GM19324 (cell line): ENCODE data around the gene SCAP.

Experiments
- ATAC-seq: cut with Tn5 transposase; IDR thresholded peaks from one replicate; pipeline ENCODE4 v1.9.1; 2021; ENCODE audit warnings: mild to moderate bottlenecking, moderate library complexity; ENCODE audit not compliant: unreplicated experiment, low FRiP score

SCAP gene

DNA sequence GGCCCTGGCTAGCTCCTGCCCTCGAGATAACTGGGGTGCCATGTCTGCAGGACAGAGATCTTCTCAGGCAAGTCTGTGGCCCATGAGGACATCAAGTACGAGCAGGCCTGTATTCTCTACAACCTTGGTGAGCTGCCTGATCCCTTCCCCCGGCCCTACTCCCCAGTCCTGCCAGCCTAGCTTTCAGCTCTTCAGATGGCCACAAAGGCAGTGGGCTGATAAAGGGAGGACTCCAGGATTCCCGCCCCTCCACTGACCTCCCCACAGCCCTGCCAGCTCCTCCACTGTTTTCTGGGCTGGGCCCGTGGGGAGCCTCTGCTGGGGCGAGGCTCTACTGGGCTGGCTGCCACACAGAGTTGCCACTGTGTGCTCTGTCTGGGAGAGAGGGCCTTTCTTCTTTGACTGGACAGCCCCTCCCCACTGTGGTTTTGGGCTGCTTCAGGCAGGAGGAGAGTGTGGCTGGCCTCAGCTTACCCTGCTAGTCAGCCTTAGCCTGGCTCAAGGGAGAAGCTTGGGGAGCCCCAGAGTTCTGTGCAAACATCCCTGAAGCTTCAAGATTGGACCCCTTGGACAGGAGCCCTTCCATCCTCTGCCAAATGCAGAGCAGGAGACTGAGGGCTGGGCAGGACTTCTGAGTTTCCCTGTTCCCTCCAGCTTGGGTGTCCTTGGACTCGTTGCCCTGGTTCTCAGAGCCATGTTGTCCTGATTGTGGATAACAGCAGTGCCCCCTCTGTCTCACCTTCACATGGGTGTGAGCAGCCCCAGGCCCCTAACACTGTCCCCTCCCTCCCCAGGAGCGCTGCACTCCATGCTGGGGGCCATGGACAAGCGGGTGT, 70.6 kb downstream of the SCAP start:
- no peak for ATAC-seq

DNA sequence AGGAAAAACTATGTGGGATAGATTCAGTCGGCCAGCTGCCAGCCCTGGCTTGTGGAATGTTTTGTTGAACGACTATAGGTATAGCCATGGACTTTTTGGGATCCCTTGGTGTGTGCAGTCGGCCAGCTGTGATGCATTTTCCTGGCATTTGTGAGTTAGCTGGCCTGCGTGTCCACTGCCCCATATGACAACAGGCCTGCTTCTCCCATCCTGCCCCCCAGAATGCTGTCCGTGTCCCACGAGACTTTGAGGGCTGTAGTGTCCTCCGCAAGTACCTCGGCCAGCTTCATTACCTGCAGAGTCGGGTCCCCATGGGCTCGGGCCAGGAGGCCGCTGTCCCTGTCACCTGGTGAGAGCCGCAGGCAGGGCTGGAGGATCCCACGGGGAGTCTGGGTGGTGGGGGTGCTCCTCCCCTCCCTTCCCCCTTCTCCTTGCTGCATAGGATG, 71.3 kb downstream of the SCAP start:
- no peak for ATAC-seq

DNA sequence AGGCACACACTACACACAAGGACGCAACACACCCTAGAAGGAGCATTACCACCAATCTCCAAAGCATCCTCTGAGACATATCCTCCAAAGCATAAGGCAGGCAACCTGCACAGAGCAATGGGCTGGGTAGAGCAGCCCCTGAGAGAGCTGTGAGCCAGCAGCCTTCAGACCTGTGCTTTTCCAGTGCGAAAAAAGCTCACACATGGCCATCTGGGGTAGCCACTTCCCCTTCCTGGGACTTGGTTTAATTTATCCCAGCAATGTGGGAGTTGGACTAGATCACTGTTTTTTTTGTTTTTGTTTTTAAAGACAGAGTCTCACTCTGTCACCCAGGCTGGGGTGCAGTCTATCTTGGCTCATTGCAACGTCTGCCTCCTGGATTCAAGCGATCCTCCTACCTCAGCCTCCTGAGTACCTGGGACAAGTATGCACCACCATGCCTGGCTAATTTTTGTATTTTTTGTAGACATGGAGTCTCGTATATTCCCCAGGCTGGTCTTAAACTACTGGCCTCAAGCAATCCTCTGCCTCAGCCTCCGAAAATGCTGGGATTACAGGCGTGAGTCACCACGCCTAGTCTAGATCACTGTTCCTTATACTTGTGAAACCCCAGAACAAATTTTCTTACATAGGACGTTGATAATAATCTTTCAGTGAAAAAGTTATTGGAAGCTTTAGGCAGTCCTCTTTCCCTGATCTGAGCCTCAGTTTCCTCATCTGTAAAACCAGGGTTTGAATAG, 76.0 kb downstream of the SCAP start:
- no peak for ATAC-seq

DNA sequence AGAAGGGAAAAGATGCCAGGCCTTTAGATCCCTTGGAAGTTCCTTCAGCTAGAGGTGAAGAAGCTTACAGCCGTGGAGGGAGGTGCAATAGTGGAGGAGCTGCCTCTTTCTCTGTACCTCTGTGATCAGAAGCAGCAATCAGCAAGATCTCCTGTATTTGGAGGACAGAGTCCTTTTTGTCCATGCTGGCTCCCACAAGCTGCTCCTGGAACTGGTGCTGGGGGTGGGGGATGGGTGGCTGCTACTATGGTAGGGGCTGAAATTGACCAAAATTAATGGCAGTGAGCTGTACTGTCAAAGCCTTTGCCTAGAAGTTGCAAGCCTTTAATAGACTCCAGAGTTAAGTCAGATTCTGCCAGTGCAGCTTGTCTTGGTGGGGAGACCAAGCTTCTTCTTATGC, 76.7 kb downstream of the SCAP start:
- ATAC-seq = no peak

DNA sequence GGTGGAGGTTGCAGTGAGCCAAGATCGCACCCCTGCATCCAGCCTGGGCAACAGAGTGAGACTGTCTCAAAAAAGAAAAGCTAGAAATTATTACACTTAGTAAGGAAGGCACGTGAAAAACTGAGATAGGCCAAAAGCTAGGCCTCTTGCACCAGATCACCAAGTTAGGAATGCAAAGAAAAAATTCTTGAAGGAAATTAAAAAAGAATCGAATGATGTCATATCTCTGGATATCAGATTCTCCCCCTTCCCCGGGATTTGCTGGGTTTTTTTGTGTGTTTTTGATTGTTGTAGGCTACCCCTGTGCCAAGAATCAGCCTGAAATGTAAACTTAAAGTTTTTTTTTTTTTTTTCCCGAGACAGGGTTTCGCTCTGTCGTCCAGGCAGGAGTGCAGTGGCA, 77.5 kb downstream of the SCAP start:
- no peak for ATAC-seq

DNA sequence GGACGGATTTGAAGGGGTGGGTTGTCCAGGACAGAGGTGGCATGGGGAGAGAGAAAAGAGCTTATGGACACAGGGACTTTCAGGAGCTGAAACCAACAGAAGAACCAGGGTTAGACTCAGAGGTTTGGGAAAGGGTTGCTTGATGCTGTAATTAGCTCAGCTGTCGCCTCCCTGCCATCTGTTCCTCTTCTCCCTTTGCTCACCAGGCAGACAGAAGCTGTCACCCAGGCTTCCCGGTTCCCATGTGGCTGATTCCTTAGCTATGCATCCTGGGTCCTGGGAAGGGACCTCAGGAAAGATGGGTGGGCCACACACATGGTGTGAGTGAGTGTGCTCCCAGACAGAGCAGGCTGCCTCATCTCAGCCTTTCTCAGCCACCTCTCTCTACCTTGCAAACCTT, 80.9 kb downstream of the SCAP start:
- no peak for ATAC-seq

DNA sequence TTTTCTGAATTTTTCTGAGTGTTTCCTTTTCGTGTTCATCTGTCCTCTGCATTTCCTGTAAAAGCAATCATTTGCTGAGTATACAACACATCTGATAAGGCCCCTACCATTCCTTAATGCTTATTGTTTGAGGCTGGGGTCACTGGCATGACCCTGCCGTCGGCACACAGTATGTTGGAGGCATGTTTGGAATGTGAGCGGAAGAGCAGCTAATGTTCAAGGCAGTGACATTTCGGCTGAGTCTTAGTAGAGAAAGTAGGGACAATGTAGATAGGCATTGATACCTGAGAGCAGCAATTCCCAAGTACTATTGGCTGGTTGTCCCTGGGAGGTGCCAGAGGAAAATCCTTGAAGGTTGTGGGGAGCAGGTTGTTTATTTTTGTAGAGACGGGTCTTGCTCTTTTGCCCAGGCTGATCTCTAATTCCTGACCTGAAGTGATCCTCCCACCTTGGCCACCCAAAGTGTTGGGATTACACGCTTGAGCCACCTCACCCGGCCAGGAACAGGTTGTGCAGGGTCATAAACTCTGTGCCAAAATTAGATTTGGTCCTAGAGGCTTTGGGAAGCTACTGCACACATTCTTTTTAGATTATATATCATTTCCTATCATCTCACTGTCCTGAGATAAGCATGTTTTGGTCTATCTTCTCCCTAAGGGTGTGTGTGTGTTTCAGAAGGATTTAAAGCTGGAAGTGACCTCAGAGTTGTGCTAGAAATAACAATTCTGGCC, 81.4 kb downstream of the SCAP start:
- no peak for ATAC-seq

DNA sequence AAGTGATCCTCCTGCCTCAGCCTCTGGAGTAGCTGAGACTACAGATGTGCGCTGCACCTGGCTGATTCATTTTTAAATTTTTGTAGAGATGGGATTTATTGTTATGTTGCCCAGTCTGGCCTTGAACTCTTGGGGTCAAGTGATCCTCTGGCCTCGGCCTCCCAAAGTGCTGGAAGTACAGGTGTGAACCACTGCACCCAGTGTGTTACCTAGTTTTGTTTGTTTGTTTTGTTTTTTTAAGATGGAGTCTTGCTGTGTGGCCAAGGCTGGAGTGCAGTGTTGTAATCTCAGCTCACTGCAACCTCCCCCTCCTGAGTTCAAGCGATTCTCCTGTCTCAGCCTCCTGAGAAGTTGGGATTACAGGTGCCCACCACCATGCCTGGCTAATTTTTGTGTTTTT, 82.8 kb downstream of the SCAP start:
- no peak for ATAC-seq

DNA sequence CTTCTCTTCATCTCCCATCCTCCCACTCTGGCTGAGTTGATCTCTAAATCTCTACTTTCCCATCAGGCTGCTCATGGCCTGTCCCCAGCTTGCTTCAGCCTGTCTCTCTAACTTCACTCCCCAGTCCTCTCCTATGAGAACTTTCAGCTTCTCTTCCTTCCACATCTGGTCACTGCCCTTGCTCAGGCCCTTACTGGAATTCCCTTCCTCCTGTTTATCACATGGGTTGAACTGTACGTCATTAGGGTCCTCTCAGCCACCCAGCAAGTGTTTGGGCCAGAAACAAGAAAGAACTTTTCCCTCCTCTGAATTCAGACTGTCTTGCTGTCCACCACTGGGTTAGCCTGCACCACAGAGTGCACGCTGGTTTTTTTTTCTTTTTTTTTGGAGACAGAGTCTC, 89.9 kb downstream of the SCAP start:
- no peak for ATAC-seq

DNA sequence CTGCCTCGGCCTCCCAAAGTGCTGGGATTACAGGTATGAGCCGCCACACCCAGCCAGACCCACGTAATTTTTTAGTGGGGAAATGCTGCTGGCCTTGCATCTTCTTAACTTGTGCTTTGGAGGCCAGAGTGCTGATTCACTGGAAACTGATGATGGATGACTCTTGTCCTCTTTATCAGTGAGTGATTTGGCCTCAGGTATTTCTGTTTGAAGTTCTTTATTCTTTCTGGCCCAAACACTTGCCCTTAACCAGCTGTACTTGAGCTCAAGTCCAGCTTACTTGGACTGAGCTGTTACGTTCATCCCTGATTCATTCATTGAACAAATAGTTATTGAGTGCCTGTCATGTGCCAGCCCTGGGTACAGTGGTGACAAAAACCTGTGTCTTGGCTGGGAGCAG, 90.7 kb downstream of the SCAP start:
- no peak for ATAC-seq

DNA sequence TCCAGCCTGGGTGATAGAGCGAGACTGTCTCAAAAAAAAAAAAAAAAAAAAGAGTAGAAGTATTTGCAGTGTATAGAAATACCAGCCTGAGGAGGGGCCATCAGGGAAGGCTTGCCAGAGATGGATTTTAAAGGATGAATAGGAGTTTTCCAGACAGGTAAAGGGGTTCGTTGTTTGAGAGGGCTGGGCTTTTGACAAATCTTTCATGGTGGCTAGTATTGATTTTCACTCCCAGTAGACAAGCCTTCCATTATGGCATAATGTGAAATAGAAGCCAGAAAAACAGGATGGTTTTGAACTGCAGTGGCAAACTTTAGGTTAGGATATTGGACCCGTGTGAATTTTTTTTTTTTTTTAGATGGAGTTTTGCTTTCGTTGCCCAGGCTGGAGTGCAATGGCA, 91.3 kb downstream of the SCAP start:
- ATAC-seq = no peak

DNA sequence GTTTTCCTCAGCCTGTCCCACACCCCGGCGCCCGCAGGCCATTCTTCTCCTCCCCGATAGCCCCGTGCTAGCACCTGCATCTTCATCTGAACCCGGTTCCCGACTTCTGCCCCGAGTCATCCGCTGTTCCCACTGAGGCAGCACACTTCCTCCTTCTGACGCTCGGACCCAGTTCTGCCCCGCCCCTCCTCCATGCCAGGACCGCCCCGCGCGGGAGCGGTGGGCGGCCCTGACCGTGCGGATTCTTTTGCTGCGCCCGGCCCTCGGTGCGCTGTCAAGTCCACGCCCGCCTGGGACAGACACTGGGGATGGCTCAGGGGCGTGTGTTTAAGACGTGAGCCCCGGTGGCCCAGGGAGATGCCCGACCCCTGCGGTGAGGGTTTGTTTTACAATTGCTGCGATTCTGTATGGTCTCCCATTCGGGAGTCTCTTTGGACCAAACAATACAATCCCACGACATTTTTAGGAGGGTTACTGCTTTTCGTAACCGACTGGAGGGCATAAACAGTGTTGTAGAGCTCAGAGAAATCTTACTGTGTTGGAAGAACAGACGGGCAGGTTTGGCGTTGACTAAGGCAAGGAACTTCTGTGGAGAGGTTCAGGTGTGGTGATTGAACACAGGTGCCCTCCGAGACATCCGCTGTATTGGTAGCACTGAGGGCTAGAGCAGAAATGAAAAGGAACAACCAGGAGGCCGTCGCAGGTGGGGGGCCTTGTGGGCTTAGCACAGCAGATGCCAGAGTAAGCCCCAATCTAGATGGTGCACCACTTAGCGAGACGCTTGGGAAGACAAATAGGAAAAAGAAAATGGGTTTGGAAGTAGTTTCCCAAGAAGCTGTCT, 94.2 kb downstream of the SCAP start:
- peak; percentile 62 for ATAC-seq

DNA sequence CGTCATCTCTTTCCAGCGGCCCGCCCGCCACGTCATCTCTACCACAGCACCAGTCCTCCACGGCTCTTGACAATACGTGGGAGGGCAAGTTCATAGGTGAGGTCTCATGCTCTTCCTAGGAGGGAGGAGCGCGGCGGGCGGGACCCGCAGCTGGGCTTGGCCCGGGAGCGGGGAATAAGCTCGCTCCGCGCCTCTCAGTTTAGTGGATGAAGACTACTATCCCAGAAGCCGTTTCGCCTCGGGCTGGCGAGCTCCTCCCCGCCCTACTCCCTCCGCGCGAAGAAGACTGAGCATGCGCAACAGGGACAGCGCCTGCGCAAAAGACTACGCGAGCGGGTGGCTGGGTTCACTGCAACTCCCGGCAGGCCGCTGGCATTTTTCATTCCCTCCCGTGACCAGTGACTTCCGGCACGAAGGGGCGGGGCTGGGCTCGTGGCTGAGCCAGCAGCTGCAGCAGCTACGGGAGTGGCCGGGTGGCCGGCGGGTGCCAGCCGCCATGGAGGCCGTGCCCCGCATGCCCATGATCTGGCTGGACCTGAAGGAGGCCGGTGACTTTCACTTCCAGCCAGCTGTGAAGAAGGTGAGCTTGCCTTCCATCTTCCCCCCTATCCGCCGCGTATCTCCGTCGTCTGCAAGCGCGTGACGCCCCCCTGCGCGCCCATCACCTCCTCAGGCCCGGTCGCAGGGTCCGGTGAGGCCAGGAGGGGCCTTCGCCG, 95.0 kb downstream of the SCAP start, which contains the start of gene PTPN23:
Gene PTPN23, plus strand, starts transcription at position 421 of the 716 bp plus-strand sequence. Its CDS starts 76 bp downstream, at position 497.
- peak; percentile 88 for ATAC-seq

DNA sequence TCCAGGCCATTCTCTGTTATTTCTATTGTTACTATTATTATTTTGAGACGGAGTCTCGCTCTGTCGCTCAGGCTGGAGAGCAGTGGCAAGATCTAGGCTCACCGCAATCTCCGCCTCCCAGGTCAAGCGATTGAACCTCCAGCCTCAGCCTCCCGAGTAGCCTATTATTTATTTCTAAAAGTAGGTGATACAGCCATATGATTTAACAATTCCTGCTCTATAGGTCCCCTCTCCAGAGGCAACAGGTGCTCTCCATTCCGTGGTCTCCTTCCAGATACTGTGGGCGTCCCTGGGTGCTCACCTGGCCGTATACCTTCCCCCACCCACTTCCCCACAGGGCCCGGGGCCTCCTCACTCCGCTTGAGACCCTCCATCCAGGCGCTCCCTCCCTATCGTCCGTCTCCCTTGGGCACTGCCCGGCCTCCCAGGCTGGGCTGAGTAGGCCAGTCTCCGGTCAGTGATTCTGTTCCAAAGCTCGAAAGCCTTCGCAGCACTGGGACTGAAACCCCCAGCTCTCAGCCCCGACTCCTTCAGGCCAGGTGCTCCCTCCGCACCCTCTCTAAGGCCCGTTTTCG, 95.6 kb downstream of the SCAP start:
- ATAC-seq = no peak

DNA sequence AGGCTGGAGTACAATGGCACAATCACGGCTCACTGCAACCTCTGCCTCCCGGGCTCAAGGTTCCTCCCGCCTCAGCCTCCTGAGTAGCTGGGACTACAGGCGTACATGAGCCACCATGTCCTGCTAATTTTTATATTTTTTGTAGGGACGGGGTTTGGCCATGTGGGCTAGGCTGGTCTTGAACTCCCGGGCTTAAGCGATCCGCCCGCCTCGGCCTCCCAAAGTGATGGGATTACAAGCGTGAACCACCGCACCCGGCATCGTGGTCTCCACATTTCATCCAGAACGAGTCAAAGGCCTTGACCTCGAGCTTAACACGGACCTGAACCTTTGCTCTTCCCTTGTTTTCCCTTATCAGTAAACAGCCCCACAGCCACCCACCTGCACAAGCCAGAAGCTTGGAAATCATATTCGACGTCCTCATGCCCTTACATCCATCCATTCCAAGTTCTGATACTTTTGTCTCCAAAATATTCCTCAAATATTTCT, 96.3 kb downstream of the SCAP start:
- ATAC-seq = no peak

DNA sequence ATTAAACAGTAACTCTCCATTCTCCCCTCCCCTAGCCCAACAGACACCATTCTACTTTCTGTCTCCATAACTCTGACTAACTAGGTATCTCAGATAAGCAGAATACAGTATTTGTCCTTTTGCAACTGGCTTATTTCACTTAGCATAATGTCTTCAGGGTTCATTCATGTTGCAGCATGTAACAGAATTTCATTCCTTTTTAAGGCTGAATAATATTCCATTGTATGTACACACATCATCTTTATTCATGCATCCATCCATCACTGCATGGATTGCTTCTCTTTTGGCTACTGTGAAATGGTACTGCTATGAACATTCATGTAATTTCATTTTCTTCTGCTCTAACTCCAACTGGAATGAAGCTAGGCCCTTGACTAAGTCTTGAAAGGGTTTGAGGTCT, 96.9 kb downstream of the SCAP start:
- no peak for ATAC-seq

DNA sequence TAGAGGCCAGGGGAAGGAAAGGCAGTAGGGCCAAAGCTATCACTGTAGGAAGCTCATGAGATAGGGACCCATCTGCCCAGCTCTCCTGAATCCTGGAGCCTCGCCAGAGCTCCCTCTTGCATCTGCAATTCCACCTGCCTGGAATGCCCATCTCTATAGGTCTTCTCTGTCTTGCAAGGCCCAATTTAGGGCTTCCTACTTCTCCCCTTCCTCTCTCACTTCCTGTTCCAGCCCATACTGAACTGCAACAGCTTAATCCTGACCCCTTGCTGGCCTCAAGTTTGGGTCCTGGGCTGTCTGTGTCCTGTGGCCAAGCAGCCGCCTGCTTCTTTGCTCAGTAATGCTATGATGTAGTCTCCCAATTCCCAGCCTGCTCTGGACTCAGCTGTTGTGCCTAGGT, 98.6 kb downstream of the SCAP start:
- no peak for ATAC-seq

DNA sequence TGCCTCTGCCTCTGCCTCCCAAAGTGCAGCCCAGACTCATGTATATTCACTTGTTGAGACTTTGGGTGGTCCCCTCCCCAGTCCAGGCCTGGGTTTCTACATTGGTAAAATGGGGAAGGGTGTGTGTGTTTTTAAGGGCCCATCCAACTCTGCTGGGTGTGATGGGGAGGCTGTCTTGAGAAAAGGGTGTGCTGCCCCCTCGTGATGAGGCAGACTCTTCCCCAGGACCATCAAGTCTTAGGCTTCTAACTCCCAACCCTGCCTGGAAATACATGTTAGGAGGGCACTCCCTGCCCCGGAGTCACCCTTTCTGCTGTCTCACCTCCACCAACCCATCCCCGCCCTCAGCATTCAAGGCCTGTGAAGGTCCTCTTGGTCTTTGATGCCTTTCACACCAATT, 99.3 kb downstream of the SCAP start:
- ATAC-seq = no peak

DNA sequence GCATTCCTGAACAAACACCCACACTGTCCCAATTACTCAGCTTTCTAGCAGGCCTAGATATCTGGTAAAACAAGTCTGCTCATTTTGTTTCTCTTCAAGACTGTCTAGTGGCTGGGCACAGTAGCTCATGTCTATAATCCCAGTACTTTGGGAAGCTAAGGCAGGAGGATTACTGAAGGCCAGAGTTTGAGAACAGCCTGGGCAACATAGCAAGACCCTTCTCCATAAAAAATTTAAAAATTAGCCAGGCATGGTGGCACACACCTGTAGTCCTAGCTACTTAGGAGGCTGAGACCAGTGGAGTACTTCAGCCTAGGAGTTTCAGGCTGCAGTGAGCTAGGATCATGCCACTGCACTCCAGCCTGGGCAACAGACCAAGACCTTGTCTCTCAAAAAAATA, 101.2 kb downstream of the SCAP start:
- no peak for ATAC-seq
